ENCODE measurements around the gene TFRC. TPM values are rescaled to one million over a fixed set of nuclear protein-coding genes. Genes with fewer than 3 reads are reported as not detected.
"Not testable (repeated sequence)": the region's sequence is repeated elsewhere in the genome, so short reads cannot be mapped to it uniquely, and the experiment has no call there.

The TFRC gene
- total RNA-seq, 1 experiment from 2014 or later: 336 TPM

GRCh38 chr3:196008929-196009328, 73.0 kb downstream of the TFRC start:
- no peak for DNase-seq (ENCODE audit: low spot score)
- ChIA-PET POLR2A (ENCODE audit: low non-redundant PET) (no interaction called here), CTCF (no interaction called here)
- intact Hi-C loops (cut with micrococcal nuclease; ENCODE audit: unreplicated experiment): no loop called here
- H3K4me3 ChIP-seq (ENCODE audit: low read depth, low read length, poor library complexity, severe bottlenecking): no peak overlapping the region
- peaks cover 18% of the 10 kb centered on the region for H3K27me3 ChIP-seq (replicated peaks; ENCODE audit: insufficient read depth, low read depth, low read length, poor library complexity)
- BruUV-seq (replicated peaks): no TSS peak
- peaks cover 6% of the 10 kb centered on the region for H3K9me3 ChIP-seq (ENCODE audit: low read depth, low read length, poor library complexity, severe bottlenecking)
- no peaks in the 10 kb centered on the region for H3K4me1 ChIP-seq (ENCODE audit: insufficient read depth, low read length, poor library complexity, severe bottlenecking)
- no peak overlapping the region for H3K27ac ChIP-seq (ENCODE audit: low read depth, low read length, poor library complexity, severe bottlenecking)
- TF ChIP-seq EZH2 (IDR thresholded peaks at IDR 0.05; ENCODE audit: borderline replicate concordance, low read depth, low read length, poor library complexity, severe bottlenecking): no peak
- TF ChIP-seq, protein P1, sequence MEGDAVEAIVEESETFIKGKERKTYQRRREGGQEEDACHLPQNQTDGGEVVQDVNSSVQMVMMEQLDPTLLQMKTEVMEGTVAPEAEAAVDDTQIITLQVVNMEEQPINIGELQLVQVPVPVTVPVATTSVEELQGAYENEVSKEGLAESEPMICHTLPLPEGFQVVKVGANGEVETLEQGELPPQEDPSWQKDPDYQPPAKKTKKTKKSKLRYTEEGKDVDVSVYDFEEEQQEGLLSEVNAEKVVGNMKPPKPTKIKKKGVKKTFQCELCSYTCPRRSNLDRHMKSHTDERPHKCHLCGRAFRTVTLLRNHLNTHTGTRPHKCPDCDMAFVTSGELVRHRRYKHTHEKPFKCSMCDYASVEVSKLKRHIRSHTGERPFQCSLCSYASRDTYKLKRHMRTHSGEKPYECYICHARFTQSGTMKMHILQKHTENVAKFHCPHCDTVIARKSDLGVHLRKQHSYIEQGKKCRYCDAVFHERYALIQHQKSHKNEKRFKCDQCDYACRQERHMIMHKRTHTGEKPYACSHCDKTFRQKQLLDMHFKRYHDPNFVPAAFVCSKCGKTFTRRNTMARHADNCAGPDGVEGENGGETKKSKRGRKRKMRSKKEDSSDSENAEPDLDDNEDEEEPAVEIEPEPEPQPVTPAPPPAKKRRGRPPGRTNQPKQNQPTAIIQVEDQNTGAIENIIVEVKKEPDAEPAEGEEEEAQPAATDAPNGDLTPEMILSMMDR (conservative IDR thresholded peaks at IDR 0.05; ENCODE audit: low read depth, low read length): no peak
- no peaks in the 10 kb centered on the region for H3K36me3 ChIP-seq (ENCODE audit: insufficient read depth, low read length, poor library complexity, severe bottlenecking)

GRCh38 chr3:196008387-196008786, 73.5 kb downstream of the TFRC start:
- no peak for DNase-seq (ENCODE audit: low spot score)
- ChIA-PET POLR2A (ENCODE audit: low non-redundant PET) (no interaction called here), CTCF (no interaction called here)
- H3K4me1 ChIP-seq (ENCODE audit: insufficient read depth, low read length, poor library complexity, severe bottlenecking): no peaks in the 10 kb centered on the region
- H3K27me3 ChIP-seq (replicated peaks; ENCODE audit: insufficient read depth, low read depth, low read length, poor library complexity): peaks cover 18% of the 10 kb centered on the region
- intact Hi-C loops (cut with micrococcal nuclease; ENCODE audit: unreplicated experiment): no loop called here
- H3K9me3 ChIP-seq (ENCODE audit: low read depth, low read length, poor library complexity, severe bottlenecking): peaks cover 6% of the 10 kb centered on the region
- H3K4me3 ChIP-seq (ENCODE audit: low read depth, low read length, poor library complexity, severe bottlenecking): no peak overlapping the region
- TF ChIP-seq, protein P1 (conservative IDR thresholded peaks at IDR 0.05; ENCODE audit: low read depth, low read length): no peak
- no peak for TF ChIP-seq EZH2 (IDR thresholded peaks at IDR 0.05; ENCODE audit: borderline replicate concordance, low read depth, low read length, poor library complexity, severe bottlenecking)
- BruUV-seq (replicated peaks): no TSS peak
- H3K27ac ChIP-seq (ENCODE audit: low read depth, low read length, poor library complexity, severe bottlenecking): no peak overlapping the region
- no peaks in the 10 kb centered on the region for H3K36me3 ChIP-seq (ENCODE audit: insufficient read depth, low read length, poor library complexity, severe bottlenecking)

- peaks cover 6% of the 10 kb centered on the region for H3K9me3 ChIP-seq (ENCODE audit: low read depth, low read length, poor library complexity, severe bottlenecking)
- no peaks in the 10 kb centered on the region for H3K36me3 ChIP-seq (ENCODE audit: insufficient read depth, low read length, poor library complexity, severe bottlenecking)
- ChIA-PET CTCF (no interaction called here), POLR2A (ENCODE audit: low non-redundant PET) (no interaction called here)
- no peak overlapping the region for H3K27ac ChIP-seq (ENCODE audit: low read depth, low read length, poor library complexity, severe bottlenecking)
- H3K4me3 ChIP-seq (ENCODE audit: low read depth, low read length, poor library complexity, severe bottlenecking): no peak overlapping the region
- peaks cover 18% of the 10 kb centered on the region for H3K27me3 ChIP-seq (replicated peaks; ENCODE audit: insufficient read depth, low read depth, low read length, poor library complexity)
- BruUV-seq (replicated peaks): no TSS peak
- DNase-seq (ENCODE audit: low spot score): no peak
- TF ChIP-seq EZH2 (IDR thresholded peaks at IDR 0.05; ENCODE audit: borderline replicate concordance, low read depth, low read length, poor library complexity, severe bottlenecking): no peak
- TF ChIP-seq, protein P1 (conservative IDR thresholded peaks at IDR 0.05; ENCODE audit: low read depth, low read length): no peak
- intact Hi-C loops (cut with micrococcal nuclease; ENCODE audit: unreplicated experiment): no loop called here
- no peaks in the 10 kb centered on the region for H3K4me1 ChIP-seq (ENCODE audit: insufficient read depth, low read length, poor library complexity, severe bottlenecking)
These were observed 74.0 kb downstream of the TFRC start for GRCh38 chr3:196007744-196008335.

GRCh38 chr3:196005338-196005737, 76.6 kb downstream of the TFRC start:
- BruUV-seq (replicated peaks); intact Hi-C loops (cut with micrococcal nuclease; ENCODE audit: unreplicated experiment): not testable (repeated sequence)

DNA sequence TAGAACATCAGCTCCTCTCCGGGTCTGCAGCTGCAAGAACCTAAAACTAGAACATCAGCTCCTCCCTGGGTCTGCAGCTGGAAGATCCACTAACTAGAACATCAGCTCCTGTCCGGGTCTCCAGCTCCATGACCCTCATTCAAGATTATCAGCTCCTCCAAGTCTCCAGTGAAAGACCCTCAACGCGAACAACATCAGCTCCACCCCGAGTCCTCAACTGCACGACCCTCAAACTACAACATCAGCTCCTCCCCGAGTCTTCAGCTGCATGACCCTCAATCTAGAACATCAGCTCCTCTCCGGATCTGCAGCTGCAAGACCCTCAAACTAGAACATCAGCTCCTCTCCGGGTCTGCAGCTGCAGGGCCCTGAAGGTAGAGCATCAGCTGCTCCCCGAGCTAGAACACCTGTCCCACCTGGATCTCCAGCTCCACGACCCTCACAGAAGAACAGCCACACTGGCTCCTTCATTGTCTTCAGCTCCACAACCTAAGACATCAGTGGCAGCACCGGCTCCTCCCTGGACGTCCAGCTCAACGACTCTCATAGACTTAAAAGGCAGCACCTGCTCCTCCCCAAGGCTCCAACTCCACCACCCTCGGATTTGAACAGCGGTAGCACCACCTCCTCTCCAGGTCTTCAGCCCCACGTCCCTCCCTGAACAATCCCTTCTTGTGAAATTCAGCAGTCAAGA, 77.4 kb downstream of the TFRC start:
- H3K4me1 ChIP-seq (ENCODE audit: insufficient read depth, low read length, poor library complexity, severe bottlenecking); H3K4me3 ChIP-seq (ENCODE audit: low read depth, low read length, poor library complexity, severe bottlenecking); H3K27ac ChIP-seq (ENCODE audit: low read depth, low read length, poor library complexity, severe bottlenecking); H3K9me3 ChIP-seq (ENCODE audit: low read depth, low read length, poor library complexity, severe bottlenecking); intact Hi-C loops (cut with micrococcal nuclease; ENCODE audit: unreplicated experiment); CTCF ChIA-PET; H3K36me3 ChIP-seq (ENCODE audit: insufficient read depth, low read length, poor library complexity, severe bottlenecking); BruUV-seq (replicated peaks); POLR2A ChIA-PET (ENCODE audit: low non-redundant PET); DNase-seq (ENCODE audit: low spot score); H3K27me3 ChIP-seq (replicated peaks; ENCODE audit: insufficient read depth, low read depth, low read length, poor library complexity): not testable (repeated sequence)

More at GRCh38 chr3:196005338-196005737, 76.6 kb downstream of the TFRC start:
- H3K9me3 ChIP-seq (ENCODE audit: low read depth, low read length, poor library complexity, severe bottlenecking); CTCF ChIA-PET; DNase-seq (ENCODE audit: low spot score); H3K4me3 ChIP-seq (ENCODE audit: low read depth, low read length, poor library complexity, severe bottlenecking); H3K27ac ChIP-seq (ENCODE audit: low read depth, low read length, poor library complexity, severe bottlenecking); H3K36me3 ChIP-seq (ENCODE audit: insufficient read depth, low read length, poor library complexity, severe bottlenecking); H3K27me3 ChIP-seq (replicated peaks; ENCODE audit: insufficient read depth, low read depth, low read length, poor library complexity); H3K4me1 ChIP-seq (ENCODE audit: insufficient read depth, low read length, poor library complexity, severe bottlenecking); POLR2A ChIA-PET (ENCODE audit: low non-redundant PET): not testable (repeated sequence)

Measured in A673 (cell line).